Measurements from ENCODE around the gene PLS3. TPM values are rescaled to one million over a fixed set of nuclear protein-coding genes. Genes with fewer than 3 reads are reported as not detected.
A peak's percentile ranks its signal among the peaks of the same experiment; 100 is the strongest.
"Not testable (repeated sequence)": the region's sequence is repeated elsewhere in the genome, so short reads cannot be mapped to it uniquely, and the experiment has no call there.

Gene PLS3
- total RNA-seq, 3 donors from 2014 or later, result 9.7 to 33.0 (median 27.5) TPM

DNA sequence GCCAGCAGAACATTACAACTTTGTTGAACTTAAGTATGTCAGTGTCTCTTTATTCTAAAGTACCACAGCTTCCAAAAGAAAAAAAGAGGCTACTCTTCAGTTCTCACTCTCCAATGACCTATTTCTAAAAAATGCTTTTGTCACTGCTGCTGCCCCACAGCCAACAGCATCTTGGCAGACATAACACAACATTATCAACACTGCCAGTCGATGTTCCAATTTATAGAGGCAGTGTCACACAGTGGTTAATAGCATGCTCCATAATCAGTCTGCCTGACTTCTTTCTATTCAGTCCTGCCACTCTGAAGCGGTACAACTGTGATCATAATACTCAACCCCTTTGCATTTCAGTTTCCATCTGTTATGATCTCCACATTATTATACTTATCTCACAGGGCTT lies 69.2 kb downstream of the PLS3 start:
- Histone ChIP-seq H3K4me3 (no peak overlapping the region), H3K9me3 (no peaks in the 10 kb centered on the region), H3K36me3 (ENCODE audit: low read depth) (no peaks in the 10 kb centered on the region), H3K4me1 (ENCODE audit: low read depth) (no peaks in the 10 kb centered on the region)
- DNase-seq, result no peak
- ATAC-seq, result no peak
- TF ChIP-seq, protein P1, sequence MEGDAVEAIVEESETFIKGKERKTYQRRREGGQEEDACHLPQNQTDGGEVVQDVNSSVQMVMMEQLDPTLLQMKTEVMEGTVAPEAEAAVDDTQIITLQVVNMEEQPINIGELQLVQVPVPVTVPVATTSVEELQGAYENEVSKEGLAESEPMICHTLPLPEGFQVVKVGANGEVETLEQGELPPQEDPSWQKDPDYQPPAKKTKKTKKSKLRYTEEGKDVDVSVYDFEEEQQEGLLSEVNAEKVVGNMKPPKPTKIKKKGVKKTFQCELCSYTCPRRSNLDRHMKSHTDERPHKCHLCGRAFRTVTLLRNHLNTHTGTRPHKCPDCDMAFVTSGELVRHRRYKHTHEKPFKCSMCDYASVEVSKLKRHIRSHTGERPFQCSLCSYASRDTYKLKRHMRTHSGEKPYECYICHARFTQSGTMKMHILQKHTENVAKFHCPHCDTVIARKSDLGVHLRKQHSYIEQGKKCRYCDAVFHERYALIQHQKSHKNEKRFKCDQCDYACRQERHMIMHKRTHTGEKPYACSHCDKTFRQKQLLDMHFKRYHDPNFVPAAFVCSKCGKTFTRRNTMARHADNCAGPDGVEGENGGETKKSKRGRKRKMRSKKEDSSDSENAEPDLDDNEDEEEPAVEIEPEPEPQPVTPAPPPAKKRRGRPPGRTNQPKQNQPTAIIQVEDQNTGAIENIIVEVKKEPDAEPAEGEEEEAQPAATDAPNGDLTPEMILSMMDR (IDR thresholded peaks at IDR 0.05), result no peak
- intact Hi-C loops (cut with DNase I, micrococcal nuclease), result no loop called here

DNA sequence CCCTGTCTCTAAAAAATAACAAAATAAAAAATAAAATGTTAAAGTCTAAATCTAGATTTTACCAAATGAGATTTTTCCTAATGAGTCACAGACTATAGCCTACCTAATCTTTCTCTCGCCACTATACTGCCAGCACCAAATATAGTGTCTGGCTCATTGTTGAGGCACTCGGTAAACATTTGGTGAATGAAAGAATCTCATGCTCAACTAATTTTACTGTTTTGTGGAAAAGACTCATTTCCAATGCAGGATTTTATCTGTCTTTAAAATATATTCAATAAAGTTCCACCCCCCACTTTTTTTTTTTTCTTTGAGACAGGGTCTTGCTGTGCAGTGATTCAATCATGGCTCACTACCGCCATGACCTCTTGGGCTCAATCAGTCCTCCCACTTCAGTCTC lies 71.5 kb downstream of the PLS3 start:
- ATAC-seq (no peak), DNase-seq (no peak)
- Histone ChIP-seq H3K4me1 (ENCODE audit: low read depth) (no peaks in the 10 kb centered on the region), H3K36me3 (ENCODE audit: low read depth) (no peaks in the 10 kb centered on the region), H3K4me3 (no peak overlapping the region), H3K9me3 (no peaks in the 10 kb centered on the region)
- intact Hi-C loops (cut with DNase I, micrococcal nuclease), result no loop called here
- TF ChIP-seq, protein P1 (IDR thresholded peaks at IDR 0.05), result no peak

DNA sequence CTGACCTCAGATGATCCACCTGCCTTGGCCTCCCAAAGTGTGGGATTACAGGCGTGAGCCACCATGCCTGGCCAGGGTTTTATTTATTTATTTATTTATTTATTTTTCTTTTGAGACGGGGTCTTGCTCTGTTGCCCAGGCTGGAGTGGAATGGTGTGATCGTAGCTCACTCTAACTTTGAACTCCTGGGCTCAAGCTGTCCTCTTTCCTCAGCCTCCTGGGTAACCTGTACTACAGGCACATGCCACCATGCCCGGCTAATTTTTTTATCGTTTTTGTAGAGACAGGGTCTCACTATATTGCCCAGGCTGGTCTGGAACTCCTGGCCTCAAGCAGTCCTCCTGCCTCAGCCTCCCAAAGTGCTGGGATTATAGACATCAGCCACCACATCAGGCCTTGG lies 72.4 kb downstream of the PLS3 start:
- not testable (repeated sequence) for ATAC-seq

DNA sequence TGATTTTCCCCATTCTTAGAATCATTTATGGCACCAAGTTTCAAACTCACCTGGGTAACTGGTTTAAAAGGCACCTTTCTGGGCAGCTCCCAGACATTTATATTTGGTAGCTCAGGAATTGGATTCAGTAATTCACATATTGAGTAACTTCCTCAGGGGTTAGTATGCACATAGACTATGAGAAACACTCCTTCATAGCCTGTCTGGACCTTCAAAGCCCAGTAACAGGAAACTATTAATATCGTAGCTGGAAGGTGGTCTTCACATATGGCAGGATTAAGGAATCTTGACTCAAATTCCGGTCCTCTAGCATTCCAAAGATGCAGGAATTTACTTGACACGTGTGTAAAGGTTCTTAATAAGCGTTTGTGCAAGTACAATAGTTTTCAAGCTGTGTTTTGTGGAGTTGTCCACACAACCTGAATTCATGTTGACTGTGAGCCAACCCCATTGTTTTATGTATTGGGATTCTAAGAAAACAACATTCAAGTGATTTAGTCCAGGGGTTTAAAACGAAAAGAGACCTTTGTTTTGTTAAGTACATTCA lies 78.4 kb downstream of the PLS3 start:
- Histone ChIP-seq H3K4me1 (ENCODE audit: low read depth) (no peaks in the 10 kb centered on the region), H3K9me3 (no peaks in the 10 kb centered on the region), H3K36me3 (ENCODE audit: low read depth) (no peaks in the 10 kb centered on the region), H3K4me3 (no peak overlapping the region)
- intact Hi-C loops (cut with DNase I, micrococcal nuclease), result no loop called here
- TF ChIP-seq, protein P1 (IDR thresholded peaks at IDR 0.05), result no peak
- ATAC-seq, result no peak
- no peak for DNase-seq

More for the DNA sequence above, 72.4 kb downstream of the PLS3 start:
- H3K4me1 ChIP-seq (ENCODE audit: low read depth); DNase-seq; intact Hi-C loops (cut with DNase I, micrococcal nuclease); H3K36me3 ChIP-seq (ENCODE audit: low read depth); H3K4me3 ChIP-seq; H3K9me3 ChIP-seq: not testable (repeated sequence)

DNA sequence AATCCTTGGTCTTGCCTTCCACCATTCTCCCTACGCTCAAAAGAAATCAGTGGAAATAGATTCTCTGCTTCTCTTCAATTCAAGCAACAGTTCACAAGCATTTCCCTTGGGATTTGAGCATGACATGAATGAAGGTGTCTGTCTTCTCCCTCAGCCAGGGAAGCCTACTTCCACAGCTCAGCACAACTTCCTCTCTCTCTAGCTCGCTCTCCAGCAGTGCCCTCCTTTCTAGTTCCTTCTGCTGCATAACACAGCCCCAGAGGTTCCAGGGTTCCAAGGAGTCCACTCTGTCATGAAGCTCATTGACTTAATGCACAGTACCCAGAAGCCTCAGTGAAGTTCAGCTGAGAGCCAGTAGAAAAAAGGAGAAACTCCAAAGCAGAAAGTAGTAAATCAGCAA lies 81.3 kb downstream of the PLS3 start:
- TF ChIP-seq, protein P1 (IDR thresholded peaks at IDR 0.05), result no peak
- no peak for ATAC-seq
- no peak overlapping the region for H3K4me3 ChIP-seq
- intact Hi-C loops (cut with DNase I, micrococcal nuclease), result loop anchor here (5.0 to 10.0 kb wide), 2 partner anchors 310 to 318 kb away; no protein-coding TSS in a partner anchor
- H3K9me3 ChIP-seq, result no peaks in the 10 kb centered on the region
- H3K4me1 ChIP-seq (ENCODE audit: low read depth), result no peaks in the 10 kb centered on the region
- no peak for DNase-seq
- H3K36me3 ChIP-seq (ENCODE audit: low read depth), result no peaks in the 10 kb centered on the region

DNA sequence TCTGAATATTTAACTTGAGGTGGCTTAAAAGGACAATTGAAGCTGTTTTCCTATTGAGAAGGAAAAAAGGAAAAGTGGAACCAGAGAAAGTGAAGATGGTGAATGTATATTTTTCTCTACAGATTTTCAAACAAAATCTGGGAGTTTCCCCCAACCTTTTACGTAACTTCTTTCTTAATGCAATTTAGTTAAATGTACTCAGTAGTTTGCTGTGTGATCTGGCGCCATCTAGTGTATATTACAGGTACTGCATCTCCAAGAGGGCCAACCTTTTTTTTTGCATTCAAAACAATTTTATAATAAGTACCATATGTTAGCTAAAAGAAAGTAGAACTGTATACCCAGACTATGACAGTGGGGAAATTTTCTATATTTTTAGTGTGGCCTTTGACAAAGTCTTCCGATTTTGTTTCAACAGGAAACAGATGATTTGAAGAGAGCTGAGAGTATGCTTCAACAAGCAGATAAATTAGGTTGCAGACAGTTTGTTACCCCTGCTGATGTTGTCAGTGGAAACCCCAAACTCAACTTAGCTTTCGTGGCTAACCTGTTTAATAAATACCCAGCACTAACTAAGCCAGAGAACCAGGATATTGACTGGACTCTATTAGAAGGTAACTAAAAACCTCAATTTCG lies 82.0 kb downstream of the PLS3 start:
- peak; percentile 67 for ATAC-seq
- intact Hi-C loops (cut with DNase I, micrococcal nuclease), result loop anchor here (5.0 to 10.0 kb wide), 2 partner anchors 311 to 318 kb away; no protein-coding TSS in a partner anchor
- H3K9me3 ChIP-seq, result no peaks in the 10 kb centered on the region

DNA sequence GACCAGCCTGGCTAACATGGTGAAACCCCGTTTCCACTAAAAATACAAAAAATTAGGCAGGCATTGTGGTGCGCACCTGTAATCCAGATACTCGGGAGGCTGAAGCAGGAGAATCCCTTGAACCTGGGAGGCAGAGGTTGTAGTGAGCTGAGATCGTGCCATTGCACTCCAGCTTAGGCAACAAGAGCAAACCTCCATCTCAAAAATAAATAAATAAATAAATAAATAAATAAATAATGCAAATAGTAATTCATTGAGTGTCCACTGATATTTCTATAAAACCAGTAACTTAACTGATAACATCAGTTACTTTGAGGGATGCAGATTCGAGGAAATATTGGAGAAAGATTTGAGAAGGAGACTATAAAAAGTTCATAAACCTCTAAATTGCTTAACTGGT lies 83.4 kb downstream of the PLS3 start:
- ATAC-seq; H3K4me1 ChIP-seq (ENCODE audit: low read depth): not testable (repeated sequence)
- intact Hi-C loops (cut with DNase I, micrococcal nuclease), result loop anchor here (5.0 to 10.0 kb wide), 2 partner anchors 312 to 320 kb away; no protein-coding TSS in a partner anchor

More for the DNA sequence above, 82.0 kb downstream of the PLS3 start:
- TF ChIP-seq, protein P1 (IDR thresholded peaks at IDR 0.05), result peak; percentile 38
- Histone ChIP-seq H3K4me1 (ENCODE audit: low read depth) (no peaks in the 10 kb centered on the region), H3K36me3 (ENCODE audit: low read depth) (no peaks in the 10 kb centered on the region), H3K4me3 (no peak overlapping the region)
- DNase-seq, result peak in 1 of 3 donors; percentile 57

More for the DNA sequence above, 83.4 kb downstream of the PLS3 start:
- not testable (repeated sequence) for H3K4me3 ChIP-seq; H3K36me3 ChIP-seq (ENCODE audit: low read depth); DNase-seq; H3K9me3 ChIP-seq
